ENCODE results near the gene CLDN16.

CLDN16 gene

DNA sequence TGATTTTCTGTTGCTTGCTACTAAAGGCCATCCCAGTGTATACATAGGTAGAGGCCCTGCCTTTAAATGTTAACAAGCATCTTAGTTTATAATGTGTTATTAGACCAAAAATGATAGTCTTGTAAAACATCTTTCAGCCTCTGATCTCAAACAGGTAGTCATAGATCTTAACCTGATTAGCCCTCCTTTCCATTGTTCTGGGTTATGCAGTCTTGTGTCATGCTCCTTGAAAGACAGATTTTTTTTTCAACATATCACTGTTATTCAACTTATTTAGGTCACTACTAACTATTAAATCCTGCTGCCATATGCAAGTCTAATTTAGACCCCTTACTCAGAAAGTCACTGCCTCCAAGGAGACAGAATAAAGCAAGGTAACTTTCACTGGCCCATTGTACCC, 19.1 kb upstream of the CLDN16 start:
- ATAC-seq (replicated peaks) (no peak), DNase-seq (no peak)
- H3K4me1 Mint-ChIP-seq, result no peaks in the 10 kb centered on the region
- no peaks in the 10 kb centered on the region for H3K9me3 Mint-ChIP-seq
- peaks cover 7 to 11% of the 10 kb centered on the region in 2 donors for H3K27me3 Mint-ChIP-seq
- no peaks in the 10 kb centered on the region for H3K36me3 Mint-ChIP-seq
- H3K27ac Mint-ChIP-seq, result no peak overlapping the region
- H3K4me3 Mint-ChIP-seq, result no peak overlapping the region

DNA sequence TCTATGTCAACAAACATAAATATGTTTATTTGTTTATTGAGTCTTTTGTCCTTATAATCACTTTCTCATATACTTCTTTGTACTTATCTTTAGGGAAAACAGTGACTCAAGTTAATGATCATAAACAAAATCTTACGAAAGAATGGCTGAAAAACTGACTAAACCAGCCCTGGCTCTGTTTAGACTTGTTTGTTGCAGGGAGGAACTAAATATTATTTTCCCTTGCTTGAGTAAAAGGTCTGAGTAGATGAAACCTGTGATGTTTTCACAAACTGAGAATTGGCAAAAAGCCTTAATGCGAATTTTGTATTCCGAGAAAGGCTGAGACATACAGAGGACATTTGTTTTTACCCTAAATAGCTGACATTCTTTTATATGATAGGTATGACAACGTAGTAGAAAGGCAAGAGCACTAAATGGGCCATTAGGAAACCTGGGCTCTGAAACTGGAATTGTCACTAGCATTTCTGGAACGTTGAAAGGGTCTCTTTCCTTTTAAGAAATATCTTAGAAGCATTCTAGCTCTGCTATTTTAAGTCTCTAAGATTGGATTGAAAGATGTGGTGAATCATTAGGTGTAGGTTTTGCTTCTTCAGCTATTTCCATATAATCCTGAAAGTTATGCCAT, 18.2 kb upstream of the CLDN16 start:
- DNase-seq, result no peak
- no peaks in the 10 kb centered on the region for H3K4me1 Mint-ChIP-seq
- no peak for ATAC-seq (replicated peaks)
- H3K9me3 Mint-ChIP-seq, result no peaks in the 10 kb centered on the region
- H3K27ac Mint-ChIP-seq, result no peak overlapping the region
- peaks cover 7 to 8% of the 10 kb centered on the region in 2 donors for H3K27me3 Mint-ChIP-seq
- H3K4me3 Mint-ChIP-seq, result no peak overlapping the region
- H3K36me3 Mint-ChIP-seq, result no peaks in the 10 kb centered on the region

DNA sequence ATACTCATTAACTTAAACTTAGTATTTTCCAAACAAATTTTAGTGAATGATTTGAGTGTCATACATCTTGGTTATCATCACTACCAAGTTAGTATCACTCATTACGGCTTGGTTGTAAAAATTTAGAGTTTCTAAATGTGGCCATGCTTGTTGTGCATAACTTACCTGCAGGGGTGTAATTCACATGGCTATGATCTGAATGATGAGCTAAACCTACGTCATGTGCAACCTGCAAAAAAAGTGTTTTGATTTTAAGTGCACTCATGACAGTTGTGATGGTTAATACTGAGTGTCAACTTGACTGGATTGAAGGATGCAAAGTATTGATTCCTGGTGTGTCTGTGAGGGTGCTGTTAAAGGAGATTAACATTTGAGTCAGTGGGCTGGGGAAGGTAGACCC, 17.6 kb upstream of the CLDN16 start:
- Mint-ChIP-seq H3K4me3 (no peak overlapping the region), H3K9me3 (no peaks in the 10 kb centered on the region), H3K27me3 (peaks cover 5 to 7% of the 10 kb centered on the region in 2 donors), H3K27ac (no peak overlapping the region), H3K4me1 (no peaks in the 10 kb centered on the region), H3K36me3 (no peaks in the 10 kb centered on the region)
- no peak for DNase-seq
- ATAC-seq (replicated peaks), result no peak

DNA sequence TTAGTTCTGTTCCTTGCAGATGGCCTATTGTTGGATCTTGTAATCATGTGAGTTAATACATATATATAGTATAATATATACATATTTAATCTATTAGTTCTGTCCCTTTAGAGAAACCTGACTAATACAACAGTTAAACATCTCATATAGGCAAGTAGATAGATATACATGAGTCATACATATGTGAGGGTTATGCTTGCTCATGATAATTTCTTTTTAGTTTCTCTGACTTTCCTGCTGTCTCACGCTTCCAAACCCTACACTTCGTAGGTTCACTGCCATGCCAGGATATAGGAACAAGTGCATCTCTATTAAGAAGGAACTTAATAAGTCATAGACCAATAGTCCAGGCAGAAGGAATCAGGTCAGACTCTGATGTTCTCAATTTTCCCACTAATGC, 16.8 kb upstream of the CLDN16 start:
- Mint-ChIP-seq H3K4me1 (no peaks in the 10 kb centered on the region), H3K9me3 (no peaks in the 10 kb centered on the region), H3K36me3 (no peaks in the 10 kb centered on the region), H3K27ac (no peak overlapping the region), H3K27me3 (peaks cover 5 to 7% of the 10 kb centered on the region in 2 donors), H3K4me3 (no peak overlapping the region)
- ATAC-seq (replicated peaks) (no peak), DNase-seq (no peak)

DNA sequence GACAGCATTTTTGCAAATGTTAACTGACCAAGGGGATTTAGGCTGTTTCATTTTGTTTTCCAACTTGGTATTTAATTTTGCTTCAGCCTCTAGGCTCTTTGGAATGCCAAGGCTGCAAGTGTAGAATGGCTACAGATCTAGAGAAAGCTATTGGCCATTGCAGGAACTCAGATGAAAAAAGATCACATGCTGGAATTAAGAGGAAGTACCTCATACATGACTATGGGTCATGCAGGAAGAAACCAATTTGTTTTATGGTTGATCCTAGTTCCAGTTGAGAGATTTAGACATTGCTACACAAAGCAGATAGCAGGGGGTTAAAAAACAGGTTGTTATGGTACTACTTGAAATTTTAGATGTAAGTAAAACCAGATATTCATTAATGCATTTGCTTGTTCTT, 12.7 kb upstream of the CLDN16 start:
- H3K4me1 Mint-ChIP-seq, result no peaks in the 10 kb centered on the region
- H3K9me3 Mint-ChIP-seq, result no peaks in the 10 kb centered on the region
- no peaks in the 10 kb centered on the region for H3K36me3 Mint-ChIP-seq
- peaks cover 5 to 7% of the 10 kb centered on the region in 2 donors for H3K27me3 Mint-ChIP-seq
- ATAC-seq (replicated peaks) (no peak), DNase-seq (no peak)
- H3K27ac Mint-ChIP-seq, result no peak overlapping the region
- H3K4me3 Mint-ChIP-seq, result no peak overlapping the region

DNA sequence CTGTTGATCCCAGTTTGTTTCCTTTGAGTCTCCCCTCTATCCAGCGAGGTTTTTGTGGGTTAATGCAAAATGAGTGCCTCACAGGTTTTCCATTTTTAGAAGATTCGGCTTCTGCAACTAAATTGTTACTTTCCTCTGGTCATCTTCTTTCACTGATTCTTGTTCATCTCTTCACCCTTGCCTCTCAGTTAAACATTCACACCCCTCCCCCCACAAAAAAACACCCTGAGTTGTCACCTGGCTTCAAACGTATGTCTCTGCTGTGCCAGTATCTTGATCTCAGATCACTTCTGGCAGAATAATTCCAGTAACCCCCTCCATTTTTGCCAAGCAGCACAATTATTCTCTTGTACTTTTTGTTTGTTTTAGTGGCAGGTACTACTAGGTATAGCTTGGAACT, 12.3 kb upstream of the CLDN16 start:
- Mint-ChIP-seq H3K4me3 (no peak overlapping the region), H3K36me3 (no peaks in the 10 kb centered on the region), H3K27ac (no peak overlapping the region), H3K4me1 (no peaks in the 10 kb centered on the region), H3K9me3 (no peaks in the 10 kb centered on the region), H3K27me3 (peaks cover 3 to 5% of the 10 kb centered on the region in 2 donors)
- DNase-seq, result no peak
- ATAC-seq (replicated peaks), result no peak

DNA sequence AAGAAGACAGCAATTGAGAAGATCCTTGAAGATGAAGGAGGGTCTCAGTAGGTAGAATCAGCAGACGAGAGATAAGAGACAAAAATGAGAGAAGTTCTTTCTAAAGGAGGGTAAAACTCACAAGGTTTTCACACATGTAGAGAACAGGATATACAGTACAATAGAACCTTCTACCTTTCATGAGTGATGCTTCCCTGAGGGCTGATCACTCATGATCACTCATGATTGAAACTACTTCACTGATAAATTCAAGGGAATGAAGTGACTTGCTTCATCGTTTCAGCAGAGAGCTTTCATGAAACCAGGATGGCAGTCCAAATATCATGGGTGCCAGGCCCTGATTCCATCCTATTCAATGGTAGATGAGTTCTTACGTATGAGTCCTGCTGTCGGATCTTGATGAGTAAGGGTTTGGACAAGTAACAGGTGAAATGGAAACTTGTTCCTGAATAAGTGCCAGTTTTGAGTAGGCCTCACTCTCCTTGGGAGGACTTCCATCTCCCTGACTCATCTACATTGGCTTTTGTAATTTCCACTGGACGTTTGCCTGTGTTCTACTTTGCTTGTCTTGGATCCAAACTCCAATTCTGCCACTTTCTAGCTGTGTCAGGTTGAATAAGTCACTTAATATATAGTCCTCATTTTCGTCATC, 9.6 kb upstream of the CLDN16 start:
- Mint-ChIP-seq H3K9me3 (no peaks in the 10 kb centered on the region), H3K4me3 (no peak overlapping the region), H3K27ac (no peak overlapping the region), H3K4me1 (no peaks in the 10 kb centered on the region), H3K36me3 (no peaks in the 10 kb centered on the region), H3K27me3 (no peaks in the 10 kb centered on the region)
- DNase-seq (no peak), ATAC-seq (replicated peaks) (no peak)

DNA sequence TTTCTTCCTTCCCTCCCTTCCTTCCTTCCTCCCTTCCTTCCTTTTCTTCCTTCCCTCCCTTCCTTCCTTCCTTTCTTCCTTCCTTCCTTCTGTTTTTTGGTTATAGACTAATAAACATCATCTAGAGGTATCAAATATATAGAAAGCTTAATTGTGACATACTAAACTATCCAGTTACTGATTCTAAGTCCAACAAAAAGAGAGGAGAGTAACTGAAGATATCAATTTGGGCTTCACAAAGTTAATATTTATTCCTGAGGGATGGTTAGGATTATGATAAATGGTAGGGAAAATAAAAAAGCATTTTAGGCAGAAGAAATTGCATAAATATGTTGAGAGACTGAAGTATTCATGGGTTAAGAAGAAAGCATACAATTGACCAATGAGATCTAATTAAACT, 7.8 kb upstream of the CLDN16 start:
- no peaks in the 10 kb centered on the region for H3K27me3 Mint-ChIP-seq
- no peak overlapping the region for H3K27ac Mint-ChIP-seq
- ATAC-seq (replicated peaks) (no peak), DNase-seq (no peak)
- H3K9me3 Mint-ChIP-seq, result no peaks in the 10 kb centered on the region
- no peaks in the 10 kb centered on the region for H3K36me3 Mint-ChIP-seq
- no peak overlapping the region for H3K4me3 Mint-ChIP-seq
- no peaks in the 10 kb centered on the region for H3K4me1 Mint-ChIP-seq

DNA sequence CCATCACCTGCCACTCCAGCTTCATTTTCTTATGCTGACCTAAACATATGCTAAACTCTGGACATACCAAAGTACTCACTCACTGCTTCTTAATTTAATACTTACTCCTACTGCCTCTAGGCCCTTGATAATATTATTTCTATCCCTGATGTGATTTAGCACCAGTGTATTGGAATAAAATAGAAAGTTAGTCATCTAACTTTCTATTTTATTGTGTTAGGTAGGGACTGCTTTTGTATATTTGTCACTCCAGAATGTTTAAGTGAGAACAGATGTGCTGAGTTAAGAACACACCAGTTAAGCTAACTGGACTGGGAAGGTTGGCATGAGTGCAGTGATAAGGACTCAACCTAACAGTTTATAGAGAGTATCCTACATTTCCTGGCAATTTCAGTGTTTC, 6.5 kb upstream of the CLDN16 start:
- H3K4me3 Mint-ChIP-seq, result no peak overlapping the region
- H3K9me3 Mint-ChIP-seq, result no peaks in the 10 kb centered on the region
- H3K27ac Mint-ChIP-seq, result no peak overlapping the region
- H3K4me1 Mint-ChIP-seq, result no peaks in the 10 kb centered on the region
- H3K36me3 Mint-ChIP-seq, result no peaks in the 10 kb centered on the region
- no peak for ATAC-seq (replicated peaks)
- no peaks in the 10 kb centered on the region for H3K27me3 Mint-ChIP-seq
- no peak for DNase-seq

DNA sequence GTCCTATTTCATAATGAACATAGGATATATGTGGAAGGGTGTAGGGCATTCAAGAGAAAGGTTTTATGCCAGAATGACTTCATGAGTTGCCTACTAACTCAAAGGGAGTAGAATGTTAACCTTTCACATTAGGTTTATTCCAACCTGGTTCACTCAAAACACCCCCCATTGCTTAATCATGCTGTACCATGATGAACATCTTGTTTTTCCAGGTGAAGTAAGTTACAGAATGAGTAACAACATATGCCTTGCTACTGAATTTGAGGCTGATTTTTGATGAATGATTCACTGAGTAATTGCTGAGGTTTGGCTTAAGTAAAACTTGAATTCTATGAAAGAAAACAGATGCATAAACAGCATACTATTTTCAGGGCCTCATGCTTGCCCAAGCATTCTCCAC, 5.9 kb upstream of the CLDN16 start:
- H3K36me3 Mint-ChIP-seq, result no peaks in the 10 kb centered on the region
- no peak overlapping the region for H3K4me3 Mint-ChIP-seq
- no peaks in the 10 kb centered on the region for H3K4me1 Mint-ChIP-seq
- H3K27ac Mint-ChIP-seq, result no peak overlapping the region
- ATAC-seq (replicated peaks) (no peak), DNase-seq (no peak)
- H3K9me3 Mint-ChIP-seq, result no peaks in the 10 kb centered on the region
- no peaks in the 10 kb centered on the region for H3K27me3 Mint-ChIP-seq

DNA sequence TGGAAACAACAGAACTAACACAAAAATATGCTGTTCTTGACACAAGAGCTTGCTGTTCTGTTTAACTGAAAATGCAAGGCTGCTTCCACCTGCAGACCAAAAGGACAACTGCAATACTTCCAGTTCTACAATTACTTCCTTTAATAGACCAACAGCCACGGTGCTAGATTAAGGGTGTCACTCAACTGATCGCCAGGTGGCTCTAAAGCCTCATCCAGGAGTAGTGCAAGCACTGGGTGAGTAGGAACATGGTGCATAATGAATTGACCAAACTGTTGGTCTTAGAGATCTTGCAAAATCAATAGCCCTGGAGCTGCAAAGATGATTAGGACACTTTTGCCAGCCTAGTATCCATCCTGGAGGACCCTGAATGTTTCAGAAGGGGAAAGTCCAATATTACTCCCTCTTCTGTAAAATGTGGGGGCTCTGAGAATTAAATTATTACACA, 3.6 kb upstream of the CLDN16 start:
- Mint-ChIP-seq H3K27ac (no peak overlapping the region), H3K9me3 (no peaks in the 10 kb centered on the region), H3K4me3 (no peak overlapping the region), H3K4me1 (no peaks in the 10 kb centered on the region), H3K27me3 (no peaks in the 10 kb centered on the region), H3K36me3 (no peaks in the 10 kb centered on the region)
- peak; percentile 75 to 78 for ATAC-seq (replicated peaks)
- no peak for DNase-seq

DNA sequence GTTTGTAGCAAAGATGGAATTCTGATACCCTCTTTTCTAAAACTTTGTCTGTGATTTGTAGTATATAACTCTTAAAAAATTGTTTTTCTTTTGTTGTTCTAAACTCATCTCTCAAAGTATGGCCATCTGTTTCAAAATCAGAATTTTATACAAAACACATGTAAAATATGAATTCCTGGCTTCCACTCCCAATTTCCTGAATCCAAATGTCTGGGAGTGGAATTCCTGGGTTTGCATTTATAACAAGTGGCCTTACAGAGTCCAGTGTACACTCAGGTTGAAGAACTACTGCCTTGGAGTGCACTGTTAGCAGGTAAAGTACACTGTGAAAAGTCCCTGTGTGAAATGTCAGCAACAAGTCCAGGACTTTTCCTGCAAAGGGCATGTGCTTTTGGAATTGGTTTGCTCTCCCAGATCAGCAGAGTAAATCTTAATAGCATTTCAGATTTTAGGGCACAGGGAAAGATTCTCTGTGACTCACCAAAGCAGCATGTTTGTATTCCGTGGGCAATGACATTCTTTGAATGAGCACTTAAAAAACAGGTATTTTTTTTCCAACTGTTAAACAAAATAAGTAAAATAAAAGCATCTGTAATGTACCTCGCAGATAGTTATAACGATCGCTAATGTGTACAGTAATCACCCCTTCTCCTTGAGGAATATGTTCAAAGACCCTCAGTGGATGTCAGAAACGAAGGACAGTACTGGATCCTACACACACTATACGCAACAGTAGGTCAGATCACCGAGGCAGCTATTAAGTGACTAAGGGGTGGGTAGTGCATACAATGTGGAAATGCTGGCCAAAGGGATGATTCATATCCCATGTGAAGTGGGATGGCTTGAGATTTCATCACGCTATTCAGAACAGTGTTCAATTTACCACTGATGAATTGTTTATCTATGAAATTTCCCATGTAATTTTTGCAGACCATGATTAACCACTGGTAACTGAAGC, 2.0 kb upstream of the CLDN16 start:
- no peak overlapping the region for H3K27ac Mint-ChIP-seq
- no peaks in the 10 kb centered on the region for H3K4me1 Mint-ChIP-seq
- H3K4me3 Mint-ChIP-seq, result no peak overlapping the region
- DNase-seq, result no peak
- no peak for ATAC-seq (replicated peaks)
- H3K36me3 Mint-ChIP-seq, result no peaks in the 10 kb centered on the region
- no peaks in the 10 kb centered on the region for H3K27me3 Mint-ChIP-seq
- no peaks in the 10 kb centered on the region for H3K9me3 Mint-ChIP-seq

DNA sequence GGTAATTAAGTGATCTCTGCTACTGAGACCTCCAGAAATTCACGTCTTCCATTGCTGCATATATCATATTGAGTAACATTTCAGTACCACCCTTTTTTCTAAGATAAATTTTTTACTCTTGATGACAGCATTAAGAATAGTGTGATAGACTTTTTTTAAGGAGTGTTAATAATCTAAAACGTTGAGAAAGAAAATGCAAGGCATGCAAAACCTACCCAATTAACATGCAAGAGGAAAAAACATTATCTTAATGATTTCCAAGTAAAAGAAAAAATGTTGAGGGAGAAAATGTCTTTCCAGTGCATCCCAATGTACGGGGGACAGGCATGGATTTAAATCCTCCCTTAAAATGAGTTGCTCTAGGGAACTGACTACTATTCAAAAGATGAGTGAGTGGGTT, 740 bp downstream of the CLDN16 start:
- Mint-ChIP-seq H3K36me3 (no peaks in the 10 kb centered on the region), H3K4me1 (no peaks in the 10 kb centered on the region), H3K9me3 (no peaks in the 10 kb centered on the region), H3K27ac (no peak overlapping the region), H3K27me3 (no peaks in the 10 kb centered on the region), H3K4me3 (no peak overlapping the region)
- ATAC-seq (replicated peaks) (no peak), DNase-seq (no peak)

DNA sequence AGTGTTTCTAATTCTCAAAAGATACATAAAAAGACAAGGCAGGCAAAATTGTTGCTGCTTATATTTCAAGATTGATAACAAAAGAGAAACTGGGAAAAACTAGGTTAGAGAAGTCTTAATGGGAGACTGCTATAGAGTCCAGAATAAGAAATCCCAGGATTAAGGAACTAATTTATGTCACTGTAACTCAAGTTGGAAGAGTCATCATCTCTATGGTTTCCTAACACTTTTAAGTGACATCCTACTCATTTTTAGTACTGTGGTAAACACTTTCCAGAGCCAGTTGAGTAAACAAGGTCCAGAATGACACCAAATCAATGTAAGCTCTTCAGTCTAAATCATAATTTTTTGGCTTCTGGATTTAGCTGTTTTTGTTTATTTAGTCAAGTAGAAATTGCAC, 8.0 kb downstream of the CLDN16 start:
- no peak for ATAC-seq (replicated peaks)
- Mint-ChIP-seq H3K9me3 (no peaks in the 10 kb centered on the region), H3K27me3 (no peaks in the 10 kb centered on the region), H3K36me3 (no peaks in the 10 kb centered on the region), H3K4me3 (no peak overlapping the region), H3K27ac (no peak overlapping the region), H3K4me1 (no peaks in the 10 kb centered on the region)
- no peak for DNase-seq

DNA sequence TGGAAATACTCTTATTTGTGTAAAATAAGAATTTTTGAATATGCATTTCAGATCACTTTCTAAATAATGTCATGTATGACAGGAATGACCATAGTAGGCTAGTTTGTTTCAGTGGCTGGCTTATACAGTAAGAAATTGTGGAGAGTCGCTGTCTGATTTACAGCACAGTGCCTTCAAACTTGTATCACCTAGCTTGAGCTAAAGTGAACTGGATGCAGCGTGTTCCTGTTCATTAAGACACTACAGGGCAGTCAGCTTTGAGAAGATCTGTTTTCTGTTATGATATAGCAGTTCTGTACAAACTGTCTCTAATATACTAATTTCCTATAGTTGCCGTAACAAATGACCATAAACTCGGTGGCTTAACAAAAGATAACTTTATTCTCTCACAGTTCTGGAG, 9.9 kb downstream of the CLDN16 start:
- no peaks in the 10 kb centered on the region for H3K36me3 Mint-ChIP-seq
- H3K9me3 Mint-ChIP-seq, result no peaks in the 10 kb centered on the region
- no peak overlapping the region for H3K27ac Mint-ChIP-seq
- no peak overlapping the region for H3K4me3 Mint-ChIP-seq
- no peak for DNase-seq
- H3K4me1 Mint-ChIP-seq, result no peaks in the 10 kb centered on the region
- no peaks in the 10 kb centered on the region for H3K27me3 Mint-ChIP-seq
- ATAC-seq (replicated peaks), result no peak

Measured in stimulated activated naive B cell treated with anti-CD40 and anti-IgM and Interleukin-4, amounts not matched to agents 10 μg/mL and 1 μg/mL and 100 μg/mL, for 72 hours (primary cell).